K562 (cell line): ENCODE measurements around the gene TNFAIP3. TPM values are rescaled to one million over a fixed set of nuclear protein-coding genes. Genes with fewer than 3 reads are reported as not detected.
"Not testable (repeated sequence)": the region's sequence is repeated elsewhere in the genome, so short reads cannot be mapped to it uniquely, and the experiment has no call there.

Experiments used
- ATAC-seq: fragments of 200-7000 bp; cut with Tn5 transposase; 3 replicates; pipeline ENCODE4 v1.9.1; 2020; ENCODE audit warnings: moderate library complexity
- BruUV-seq: library from RNA; stranded (reverse); fragments of 400-500 nt; replicated peaks from 2 replicates; lab custom pipeline; 2021; lab: Mats Ljungman, UMichigan
- CTCF ChIA-PET: fragments of 300-600 bp; formaldehyde crosslinking; extraction: SDS; loops from one replicate; lab custom pipeline; 2021; ENCODE audit warnings: low intra/inter-chr PET ratio; lab: Yijun Ruan, JAX
- POLR2A ChIA-PET: fragments of 300-600, 350-650 bp; sonication (Branson Sonifier 250); formaldehyde crosslinking; extraction: SDS; loops from one replicate; lab custom pipeline; 2021; ENCODE audit warnings: antibody characterized with exemption, inconsistent platforms; lab: Yijun Ruan, JAX
- DNase-seq, 4 experiments: peaks; one replicate each; pipeline versions ENCODE4 v3.0.0 to v3.0.0-alpha.2; 2011 to 2018; ENCODE audit warnings: low spot score in 3 of 4, mixed read lengths in 3 of 4; ENCODE audit errors: extremely low read depth in 1 of 4
- FAIRE-seq: peaks from 2 replicates; lab custom pipeline; 2011; peaks lifted over from hg19 to GRCh38; lab: Jason Lieb, UNC
- H2AFZ ChIP-seq: 2 replicates; pipeline ENCODE4 v1.6.0; 2011; ENCODE audit warnings: low read depth, low read length, control low read depth, inconsistent platforms
- H3K27ac ChIP-seq: fragments of 200-600 bp; 3 replicates; pipeline ENCODE4 v1.8.0; 2011; ENCODE audit warnings: low read depth, mild to moderate bottlenecking, control low read depth, inconsistent platforms, low read length, moderate library complexity, mixed read lengths; ENCODE audit errors: extremely low read depth
- H3K27me3 ChIP-seq, 2 experiments: fragments of 300-600 bp in 1 of 2; 2 replicates in 1 of 2; 3 replicates in 1 of 2; pipeline versions ENCODE4 v1.6.0 to v1.8.0; 2011; ENCODE audit warnings: inconsistent platforms in 2 of 2, low read length in 2 of 2, mild to moderate bottlenecking in 1 of 2, mixed read lengths in 1 of 2, moderate library complexity in 1 of 2; ENCODE audit not compliant: control insufficient read depth in 2 of 2, insufficient read depth in 2 of 2
- H3K36me3 ChIP-seq: fragments of 300-600 bp; 3 replicates; pipeline ENCODE4 v1.8.0; 2011; ENCODE audit warnings: mild to moderate bottlenecking, low read length, inconsistent platforms; ENCODE audit not compliant: control insufficient read depth, insufficient read depth
- H3K4me1 ChIP-seq, 2 experiments: fragments of 200-600 bp in 1 of 2; replicated peaks in 1 of 2; 2 replicates in 1 of 2; 3 replicates in 1 of 2; pipeline versions ENCODE4 v1.5.1 to v1.8.0; 2011; ENCODE audit warnings: inconsistent platforms in 2 of 2, low read length in 2 of 2, mild to moderate bottlenecking in 1 of 2, mixed read lengths in 1 of 2, moderate library complexity in 1 of 2; ENCODE audit not compliant: control insufficient read depth in 2 of 2, insufficient read depth in 2 of 2
- H3K4me2 ChIP-seq: 2 replicates; pipeline ENCODE4 v1.6.1; 2011; ENCODE audit warnings: low read length, control low read depth, inconsistent platforms, mixed read lengths; ENCODE audit not compliant: insufficient read depth
- H3K4me3 ChIP-seq: fragments of 200-600 bp; sonication (generic), shearing (Covaris generic); 2 replicates; pipeline ENCODE4 v1.5.1; 2016; ENCODE audit warnings: control low read depth, inconsistent platforms
- H3K79me2 ChIP-seq: fragments of 200-600 bp; 3 replicates; pipeline ENCODE4 v1.8.0; 2011; ENCODE audit warnings: low read length, inconsistent platforms; ENCODE audit not compliant: control insufficient read depth, insufficient read depth
- H3K9ac ChIP-seq, 2 experiments: 2 replicates each; pipeline versions ENCODE4 v1.6.0 to v1.6.1; 2011; ENCODE audit warnings: low read depth in 2 of 2, low read length in 2 of 2, control low read depth in 1 of 2, inconsistent platforms in 1 of 2, mild to moderate bottlenecking in 1 of 2, mixed read lengths in 1 of 2; ENCODE audit not compliant: insufficient read depth in 1 of 2
- H3K9me1 ChIP-seq: one replicate; pipeline ENCODE4 v1.6.0; 2011; ENCODE audit warnings: inconsistent platforms, mild to moderate bottlenecking, low read length, moderate library complexity; ENCODE audit not compliant: control insufficient read depth, insufficient read depth
- H3K9me3 ChIP-seq: replicated peaks from 2 replicates; pipeline ENCODE4 v1.5.1; 2011; ENCODE audit warnings: low read depth, low read length, inconsistent platforms; ENCODE audit not compliant: control insufficient read depth, insufficient read depth
- H4K20me1 ChIP-seq: replicated peaks from 2 replicates; pipeline ENCODE4 v1.6.1; 2011; ENCODE audit warnings: low read length, inconsistent platforms, mixed read lengths; ENCODE audit not compliant: control insufficient read depth, insufficient read depth
- CBFA2T3 ChIP-seq: fragments of 450-650 bp; IDR thresholded peaks from 2 replicates; pipeline ENCODE4 v1.6.1; 2017
- DMBX1 ChIP-seq: fragments of 250-450 bp; sonication (Bioruptor Pico); IDR thresholded peaks from 2 replicates; pipeline ENCODE4 v1.8.0; 2022; ENCODE audit warnings: inconsistent platforms, mild to moderate bottlenecking, moderate library complexity, borderline replicate concordance
- MEIS2 ChIP-seq: fragments of 450-650 bp; IDR thresholded peaks from 2 replicates; pipeline ENCODE4 v1.6.1; 2014; ENCODE audit warnings: mild to moderate bottlenecking; ENCODE audit not compliant: partially characterized antibody
- NR2C1 ChIP-seq, 2 experiments: fragments of 450-650 bp; IDR thresholded peaks; 2 replicates each; pipeline ENCODE4 v1.6.1; 2017; ENCODE audit warnings: mild to moderate bottlenecking in 2 of 2, antibody characterized with exemption in 1 of 2, inconsistent platforms in 1 of 2, missing compliant biosample characterization in 1 of 2, missing genetic modification characterization in 1 of 2
- PTRF ChIP-seq: fragments of 450-650 bp; IDR thresholded peaks from 2 replicates; pipeline ENCODE4 v1.6.1; 2016; ENCODE audit warnings: mild to moderate bottlenecking, missing genetic modification characterization, missing compliant biosample characterization
- PTTG1 ChIP-seq: fragments of 450-650 bp; IDR thresholded peaks from 2 replicates; pipeline ENCODE4 v1.6.1; 2016; ENCODE audit warnings: low read depth, mild to moderate bottlenecking, missing genetic modification characterization, missing compliant biosample characterization
- SMAD4 ChIP-seq: fragments of 250-450 bp; sonication (Bioruptor Pico); conservative IDR thresholded peaks from 2 replicates; pipeline ENCODE4 v1.8.0; 2021; ENCODE audit warnings: inconsistent platforms, mild to moderate bottlenecking, moderate library complexity
- SMARCE1 ChIP-seq: fragments of 450-650 bp; IDR thresholded peaks from 2 replicates; pipeline ENCODE4 v1.7.1; 2016; ENCODE audit warnings: mild to moderate bottlenecking
- ZNF592 ChIP-seq: fragments of 450-650 bp; IDR thresholded peaks from 2 replicates; pipeline ENCODE4 v1.6.1; 2017; ENCODE audit warnings: antibody characterized with exemption, mild to moderate bottlenecking
- WGBS: fragments of 100-300 bp; shearing (Covaris generic); methylation state at CpG from one replicate; pipeline ENCODE4 v1.1.6; 2016; ENCODE audit warnings: low coverage, mixed read lengths; ENCODE audit not compliant: insufficient coverage; ENCODE audit errors: missing lambda C conversion rate; 5-methylcytosine and 5-hydroxymethylcytosine counted together
- in situ Hi-C: fragments of 300-500 bp; cut with MboI; formaldehyde crosslinking; loops from 4 replicates; pipeline ENCODE4 v1.15.0; 2018; ENCODE audit warnings: inconsistent platforms, mixed read lengths
- intact Hi-C: fragments of 100-400 bp; cut with micrococcal nuclease; formaldehyde crosslinking; loops from 2 replicates; pipeline ENCODE4 v1.14.2; 2022
- polyA plus RNA-seq, 8 experiments: library from polyadenylated mRNA; depleted of rRNA in 4 of 8; stranded (reverse) in 5 of 8; unstranded in 3 of 8; fragments of >200 nt; fragmentation: Nextera tagmentation in 2 of 8; fragmentation: Illumina TruSeq in 1 of 8; extraction: Ambion mirVana in 2 of 8; extraction: Trizol in 1 of 8; gene quantifications; 2 replicates each; pipeline versions ENCODE4 v1.2.1 to v1.2.3, GENCODE V29; 2011 to 2014; ENCODE audit warnings: inconsistent platforms in 1 of 8, missing spikeins in 1 of 8
- total RNA-seq, 7 experiments: library from RNA; depleted of rRNA in 6 of 7; stranded (reverse); fragments of >200 nt in 6 of 7; fragmentation: Illumina TruSeq in 2 of 7; extraction: Trizol in 2 of 7; gene quantifications; 2 replicates each; pipeline versions ENCODE4 v1.2.1 to v1.2.3, GENCODE V29; 2011 to 2021; ENCODE audit warnings: low replicate concordance in 1 of 7

Gene TNFAIP3
- total and polyA plus RNA-seq, 9 of the 15 experiments (the other 6 are each of a cell fraction or from before 2014, with no cell fraction given): 0.79 to 17.0 (median 6.4) TPM

GRCh38 chr6:137843211-137843610, 23.8 kb upstream of the TNFAIP3 start:
- Histone ChIP-seq H3K4me1 (peaks cover 0 to 17% of the 10 kb centered on the region in 2 experiments; a peak in 4 of 5 replicates), H3K4me3 (no peak overlapping the region), H3K9me3 (no peaks in the 10 kb centered on the region), H3K27ac (no peak overlapping the region), H3K27me3 (no peaks in the 10 kb centered on the region), H2AFZ (peak overlapping the region; percentile 24; the same call in 1 of the 2 replicates), H3K9me1 (no peaks in the 10 kb centered on the region), H3K9ac (no peak overlapping the region), H3K79me2 (no peaks in the 10 kb centered on the region), H4K20me1 (no peaks in the 10 kb centered on the region), H3K36me3 (no peaks in the 10 kb centered on the region), H3K4me2 (no peak overlapping the region)
- POLR2A ChIA-PET: interaction anchor here (1.6 kb wide), 1 partner anchor 19 kb away, joined by 5 read pairs; no protein-coding TSS in a partner anchor
- FAIRE-seq (no peak), ATAC-seq (no peak), DNase-seq (no peak)
- CTCF ChIA-PET: no interaction called here
- in situ Hi-C loops: no loop called here
- intact Hi-C loops: no loop called here
- no TSS peak for BruUV-seq
- TF ChIP-seq MEIS2 (peak; percentile 21), SMARCE1 (no peak)

GRCh38 chr6:137844327-137844726, 22.7 kb upstream of the TNFAIP3 start:
- intact Hi-C loops; H3K9me1 ChIP-seq; H3K9ac ChIP-seq; H3K27me3 ChIP-seq; FAIRE-seq; CTCF ChIA-PET; H3K4me3 ChIP-seq; in situ Hi-C loops; BruUV-seq; H3K36me3 ChIP-seq; H2AFZ ChIP-seq; H4K20me1 ChIP-seq; ATAC-seq; H3K79me2 ChIP-seq; H3K9me3 ChIP-seq; DNase-seq; H3K27ac ChIP-seq; H3K4me2 ChIP-seq; TF ChIP-seq NR2C1 (IDR thresholded peaks at IDR 0.05): not testable (repeated sequence)
- peak; percentile 61; the same call in 1 of the 2 replicates for TF ChIP-seq SMAD4 (CRISPR knock-in tag)
- 0 out of 2 replicates have a peak, but pooled peaks have one; percentile 47 for TF ChIP-seq PTRF (tag)
- TF ChIP-seq NR2C1 (tag; IDR thresholded peaks at IDR 0.05): peak; percentile 61
- TF ChIP-seq ZNF592: peak; percentile 74
- peak; percentile 75; the same call in 1 of the 2 replicates for TF ChIP-seq DMBX1
- peak; percentile 42; the same call in 1 of the 2 replicates for TF ChIP-seq PTTG1 (tag)
- 0 out of 2 replicates have a peak, but pooled peaks have one; percentile 16 for TF ChIP-seq CBFA2T3
- WGBS: 23% methylated on average over 2 of the region's 2 CpGs
- POLR2A ChIA-PET: interaction anchor here (1.6 kb wide), 1 partner anchor 18 kb away, joined by 5 read pairs; no protein-coding TSS in a partner anchor
- peaks cover 2 to 17% of the 10 kb centered on the region in 2 experiments; a peak in 4 of 5 replicates for H3K4me1 ChIP-seq
